HCT116 (cell line): ENCODE results near the gene TTC39C.

ENCODE experiments used
- ATF3 ChIP-seq: IDR thresholded peaks from 2 replicates; pipeline ENCODE4 v1.6.1; 2012
- CEBPB ChIP-seq: IDR thresholded peaks from 2 replicates; pipeline ENCODE4 v1.6.1; 2012; ENCODE audit warnings: low read depth
- EGR1 ChIP-seq: IDR thresholded peaks from 2 replicates; pipeline ENCODE4 v1.6.1; 2012; ENCODE audit warnings: low read depth
- EZH2 ChIP-seq: fragments of 200-600 bp; sonication (generic); IDR thresholded peaks from 2 replicates; pipeline ENCODE4 v1.6.1; 2017; ENCODE audit warnings: antibody characterized with exemption, mixed run types
- EZH2phosphoT487 ChIP-seq: fragments of 200-600 bp; IDR thresholded peaks from 2 replicates; pipeline ENCODE4 v1.6.1; 2018; ENCODE audit warnings: antibody characterized with exemption, borderline replicate concordance
- FOSL1 ChIP-seq: IDR thresholded peaks from 2 replicates; pipeline ENCODE4 v1.6.1; 2012; ENCODE audit warnings: low read depth
- JUND ChIP-seq: IDR thresholded peaks from 2 replicates; pipeline ENCODE4 v1.6.1; 2012
- MAX ChIP-seq: IDR thresholded peaks from 2 replicates; pipeline ENCODE4 v1.6.1; 2012
- POLR2A ChIP-seq: IDR thresholded peaks from 2 replicates; pipeline ENCODE4 v1.7.0; 2011; ENCODE audit warnings: borderline replicate concordance; ENCODE audit not compliant: insufficient read depth, insufficient read length; ENCODE audit errors: extremely low read depth
- POLR2AphosphoS5 ChIP-seq: IDR thresholded peaks from 2 replicates; pipeline ENCODE4 v1.6.1; 2011; ENCODE audit warnings: mild to moderate bottlenecking, low read depth, low read length, moderate library complexity
- RAD21 ChIP-seq: IDR thresholded peaks from 2 replicates; pipeline ENCODE4 v1.6.1; 2012; ENCODE audit warnings: low read depth, mild to moderate bottlenecking
- ZFX ChIP-seq: fragments of 450-650 bp; IDR thresholded peaks from 2 replicates; pipeline ENCODE4 v1.6.1; 2017
- ZNF274 ChIP-seq: fragments of 200-500 bp; sonication (Bioruptor generic); IDR thresholded peaks from 2 replicates; pipeline ENCODE4 v1.6.1; 2014; ENCODE audit warnings: mild to moderate bottlenecking, low read depth, low read length, inconsistent platforms
- TF ChIP-seq, protein P1 (sequence below), 3 experiments: fragments of 200-600 bp in 1 of 3; sonication (generic) in 1 of 3; IDR thresholded peaks in 2 of 3; conservative IDR thresholded peaks in 1 of 3; 2 replicates each; pipeline ENCODE4 v1.5.1; 2012 to 2017; ENCODE audit warnings: low read depth in 2 of 3, low read length in 2 of 3, antibody characterized with exemption in 1 of 3, borderline replicate concordance in 1 of 3, control low read depth in 1 of 3, mild to moderate bottlenecking in 1 of 3, mixed read lengths in 1 of 3, mixed run types in 1 of 3, moderate library complexity in 1 of 3; ENCODE audit not compliant: insufficient read depth in 1 of 3

DNA sequence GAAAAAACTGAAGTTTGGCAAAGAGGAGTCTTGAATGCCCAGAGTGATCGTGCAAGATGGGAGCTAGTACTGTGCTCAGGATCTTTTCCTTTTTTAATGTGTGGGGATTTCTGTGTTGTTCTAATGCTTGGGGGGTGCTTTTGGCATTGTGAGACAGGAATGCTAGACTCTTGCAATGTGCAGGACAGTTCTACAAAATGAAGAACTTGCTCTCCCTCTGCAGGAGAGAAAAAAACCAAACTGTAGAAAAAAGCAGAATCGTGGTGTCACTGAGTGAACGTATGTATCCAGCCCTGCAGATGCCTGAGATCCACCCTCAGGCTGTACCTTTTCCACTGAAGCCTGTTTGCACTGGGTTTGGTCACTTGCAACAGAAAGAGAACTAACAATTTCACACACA is 12.1 kb upstream of the TTC39C start:
- TF ChIP-seq MAX = no peak
- TF ChIP-seq POLR2A = no peak
- TF ChIP-seq, protein P1, sequence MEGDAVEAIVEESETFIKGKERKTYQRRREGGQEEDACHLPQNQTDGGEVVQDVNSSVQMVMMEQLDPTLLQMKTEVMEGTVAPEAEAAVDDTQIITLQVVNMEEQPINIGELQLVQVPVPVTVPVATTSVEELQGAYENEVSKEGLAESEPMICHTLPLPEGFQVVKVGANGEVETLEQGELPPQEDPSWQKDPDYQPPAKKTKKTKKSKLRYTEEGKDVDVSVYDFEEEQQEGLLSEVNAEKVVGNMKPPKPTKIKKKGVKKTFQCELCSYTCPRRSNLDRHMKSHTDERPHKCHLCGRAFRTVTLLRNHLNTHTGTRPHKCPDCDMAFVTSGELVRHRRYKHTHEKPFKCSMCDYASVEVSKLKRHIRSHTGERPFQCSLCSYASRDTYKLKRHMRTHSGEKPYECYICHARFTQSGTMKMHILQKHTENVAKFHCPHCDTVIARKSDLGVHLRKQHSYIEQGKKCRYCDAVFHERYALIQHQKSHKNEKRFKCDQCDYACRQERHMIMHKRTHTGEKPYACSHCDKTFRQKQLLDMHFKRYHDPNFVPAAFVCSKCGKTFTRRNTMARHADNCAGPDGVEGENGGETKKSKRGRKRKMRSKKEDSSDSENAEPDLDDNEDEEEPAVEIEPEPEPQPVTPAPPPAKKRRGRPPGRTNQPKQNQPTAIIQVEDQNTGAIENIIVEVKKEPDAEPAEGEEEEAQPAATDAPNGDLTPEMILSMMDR (IDR thresholded peaks at IDR 0.05 in 2 of 3, conservative IDR thresholded peaks at IDR 0.05 in 1 of 3; ENCODE audit: borderline replicate concordance in 1 of 3, insufficient read depth in 1 of 3, low read depth in 2 of 3, low read length in 2 of 3) = no peak
- TF ChIP-seq EGR1 = no peak
- TF ChIP-seq ATF3 = no peak
- no peak for TF ChIP-seq JUND
- TF ChIP-seq FOSL1 = no peak
- TF ChIP-seq POLR2AphosphoS5 = no peak
- no peak for TF ChIP-seq EZH2
- TF ChIP-seq ZFX = no peak
- peak; percentile 20; the same call in 1 of the 2 replicates for TF ChIP-seq RAD21
- TF ChIP-seq CEBPB = no peak
- no peak for TF ChIP-seq EZH2phosphoT487
- no peak for TF ChIP-seq ZNF274
